Activated CD4-positive, alpha-beta T cell treated with anti-CD3 and anti-CD28 coated beads for 36 hours (primary cell): ENCODE measurements around the gene ZYG11A. TPM values are rescaled to one million over a fixed set of nuclear protein-coding genes. Genes with fewer than 3 reads are reported as not detected.

ENCODE experiments used
- ATAC-seq: fragments of 200-7000 bp; cut with Tn5 transposase; one replicate; pipeline ENCODE4 v1.10.0; 2021; ENCODE audit warnings: mild to moderate bottlenecking, moderate library complexity
- CTCF ChIA-PET: fragments of 350-600 bp; sonication (Branson Sonifier 250); formaldehyde crosslinking; loops from one replicate; lab custom pipeline; 2021; ENCODE audit warnings: antibody characterized with exemption; lab: Charles Lee
- POLR2A ChIA-PET: fragments of 350-600 bp; sonication (Branson Sonifier 250); formaldehyde crosslinking; loops from one replicate; lab custom pipeline; 2021; ENCODE audit warnings: antibody characterized with exemption, inconsistent platforms; lab: Charles Lee
- DNase-seq: peaks from one replicate; pipeline ENCODE4 v3.0.0-alpha.2; 2020
- H3K27ac Mint-ChIP-seq: one replicate; pipeline ENCODE4 v1.8.0; 2021; ENCODE audit warnings: mixed read lengths
- H3K27me3 Mint-ChIP-seq: one replicate; pipeline ENCODE4 v1.8.0; 2021; ENCODE audit warnings: mixed read lengths
- H3K36me3 Mint-ChIP-seq: one replicate; pipeline ENCODE4 v1.8.0; 2021; ENCODE audit warnings: low read depth, mixed read lengths
- H3K4me1 Mint-ChIP-seq: one replicate; pipeline ENCODE4 v1.8.0; 2021; ENCODE audit warnings: mixed read lengths
- H3K4me3 Mint-ChIP-seq: one replicate; pipeline ENCODE4 v1.8.0; 2021; ENCODE audit warnings: mild to moderate bottlenecking, moderate library complexity, mixed read lengths
- H3K9me3 Mint-ChIP-seq: one replicate; pipeline ENCODE4 v1.8.0; 2021; ENCODE audit warnings: low read depth, mixed read lengths
- intact Hi-C, 2 experiments: fragments of 100-400 bp; cut with DNase I in 1 of 2; cut with micrococcal nuclease in 1 of 2; formaldehyde crosslinking; loops; one replicate each; pipeline versions ENCODE4 v1.14.2 to v1.15.1; 2022 to 2024; cut with DNase I, micrococcal nuclease
- total RNA-seq, 2 experiments: library from RNA; stranded (reverse); gene quantifications; one replicate each; pipeline ENCODE4 v1.2.3, GENCODE V29; 2021

Gene ZYG11A
- total RNA-seq, 2 experiments from 2014 or later, result 0.11 to 0.25 TPM

- DNase-seq (no peak), ATAC-seq (no peak)
- CTCF ChIA-PET, result interaction anchor here (0.5 to 0.8 kb wide), 3 partner anchors 191 to 307 kb away, joined by 3 to 5 read pairs (median 3); no protein-coding TSS in a partner anchor
- POLR2A ChIA-PET, result no interaction called here
- Mint-ChIP-seq H3K9me3 (no peaks in the 10 kb centered on the region), H3K4me3 (no peak overlapping the region), H3K4me1 (no peaks in the 10 kb centered on the region), H3K27me3 (peaks cover 3% of the 10 kb centered on the region), H3K36me3 (no peaks in the 10 kb centered on the region), H3K27ac (no peak overlapping the region)
- intact Hi-C loops, result no loop called here
These were observed 34.3 kb downstream of the ZYG11A start for GRCh38 chr1:52876843-52877242.

- Mint-ChIP-seq H3K4me1 (no peaks in the 10 kb centered on the region), H3K4me3 (no peak overlapping the region), H3K36me3 (no peaks in the 10 kb centered on the region), H3K27ac (no peak overlapping the region), H3K27me3 (peaks cover 3% of the 10 kb centered on the region), H3K9me3 (no peaks in the 10 kb centered on the region)
- intact Hi-C loops, result no loop called here
- ChIA-PET POLR2A (no interaction called here), CTCF (no interaction called here)
- DNase-seq, result no peak
- no peak for ATAC-seq
These were observed 35.0 kb downstream of the ZYG11A start for GRCh38 chr1:52877554-52877953.

- POLR2A ChIA-PET, result interaction anchor here (0.5 kb wide), 1 partner anchor 42 kb away, joined by 4 read pairs; no protein-coding TSS in a partner anchor
- Mint-ChIP-seq H3K27me3 (no peaks in the 10 kb centered on the region), H3K4me1 (no peaks in the 10 kb centered on the region), H3K4me3 (no peak overlapping the region), H3K36me3 (no peaks in the 10 kb centered on the region), H3K27ac (no peak overlapping the region), H3K9me3 (no peaks in the 10 kb centered on the region)
- intact Hi-C loops, result no loop called here
- no peak for ATAC-seq
- DNase-seq, result no peak
- CTCF ChIA-PET, result no interaction called here
These were observed 37.6 kb downstream of the ZYG11A start for GRCh38 chr1:52880206-52880605.

GRCh38 chr1:52887483-52887882 is 44.9 kb downstream of the ZYG11A start:
- intact Hi-C loops, result no loop called here
- Mint-ChIP-seq H3K36me3 (no peaks in the 10 kb centered on the region), H3K27ac (no peak overlapping the region), H3K4me1 (no peaks in the 10 kb centered on the region), H3K4me3 (no peak overlapping the region), H3K27me3 (no peaks in the 10 kb centered on the region), H3K9me3 (no peaks in the 10 kb centered on the region)
- CTCF ChIA-PET, result interaction anchor here (0.9 to 1.3 kb wide), 3 partner anchors 18 to 181 kb away, joined by 3 to 4 read pairs (median 4); no protein-coding TSS in a partner anchor
- POLR2A ChIA-PET, result no interaction called here
- no peak for DNase-seq
- ATAC-seq, result no peak

GRCh38 chr1:52892424-52893215 is 50.1 kb downstream of the ZYG11A start:
- DNase-seq (no peak), ATAC-seq (no peak)
- Mint-ChIP-seq H3K4me3 (no peak overlapping the region), H3K36me3 (peaks cover 6% of the 10 kb centered on the region), H3K4me1 (no peaks in the 10 kb centered on the region), H3K27me3 (no peaks in the 10 kb centered on the region), H3K27ac (no peak overlapping the region), H3K9me3 (no peaks in the 10 kb centered on the region)
- ChIA-PET CTCF (no interaction called here), POLR2A (interaction anchor here (0.7 kb wide), 1 partner anchor 278 kb away, joined by 8 read pairs; no protein-coding TSS in a partner anchor)
- intact Hi-C loops, result no loop called here

- Mint-ChIP-seq H3K4me3 (no peak overlapping the region), H3K4me1 (no peaks in the 10 kb centered on the region), H3K9me3 (no peaks in the 10 kb centered on the region), H3K36me3 (peaks cover 8% of the 10 kb centered on the region), H3K27me3 (no peaks in the 10 kb centered on the region), H3K27ac (no peak overlapping the region)
- CTCF ChIA-PET, result interaction anchor here (0.5 to 1.4 kb wide), 2 partner anchors 42 to 180 kb away, joined by 3 read pairs; no protein-coding TSS in a partner anchor
- intact Hi-C loops, result no loop called here
- DNase-seq (no peak), ATAC-seq (no peak)
- POLR2A ChIA-PET, result no interaction called here
These were observed 56.9 kb downstream of the ZYG11A start for GRCh38 chr1:52899445-52899894.

- no peaks in the 10 kb centered on the region for H3K27me3 Mint-ChIP-seq
- no peak for DNase-seq
- POLR2A ChIA-PET, result no interaction called here
- H3K36me3 Mint-ChIP-seq, result peaks cover 5% of the 10 kb centered on the region
- H3K27ac Mint-ChIP-seq, result no peak overlapping the region
- no peaks in the 10 kb centered on the region for H3K4me1 Mint-ChIP-seq
- intact Hi-C loops, result no loop called here
- ATAC-seq, result no peak
- CTCF ChIA-PET, result interaction anchor here (0.6 kb wide), 1 partner anchor 37 kb away, joined by 3 read pairs; no protein-coding TSS in a partner anchor
- H3K9me3 Mint-ChIP-seq, result no peaks in the 10 kb centered on the region
- no peak overlapping the region for H3K4me3 Mint-ChIP-seq
These were observed 57.8 kb downstream of the ZYG11A start for GRCh38 chr1:52900402-52900801.

GRCh38 chr1:52901384-52901783 is 58.8 kb downstream of the ZYG11A start:
- DNase-seq (no peak), ATAC-seq (no peak)
- H3K4me1 Mint-ChIP-seq, result no peaks in the 10 kb centered on the region
- ChIA-PET POLR2A (no interaction called here), CTCF (interaction anchor here (0.5 to 1.5 kb wide), 5 partner anchors 19 to 482 kb away, joined by 3 to 7 read pairs (median 3); partner anchors contain the start of gene ZYG11A)
- H3K27me3 Mint-ChIP-seq, result no peaks in the 10 kb centered on the region
- no peak overlapping the region for H3K27ac Mint-ChIP-seq
- no peak overlapping the region for H3K4me3 Mint-ChIP-seq
- no peaks in the 10 kb centered on the region for H3K9me3 Mint-ChIP-seq
- intact Hi-C loops, result no loop called here
- peaks cover 4% of the 10 kb centered on the region for H3K36me3 Mint-ChIP-seq

GRCh38 chr1:52904208-52904926 is 61.8 kb downstream of the ZYG11A start:
- Mint-ChIP-seq H3K36me3 (no peaks in the 10 kb centered on the region), H3K4me1 (no peaks in the 10 kb centered on the region), H3K27me3 (no peaks in the 10 kb centered on the region), H3K9me3 (no peaks in the 10 kb centered on the region), H3K27ac (no peak overlapping the region), H3K4me3 (no peak overlapping the region)
- ChIA-PET POLR2A (no interaction called here), CTCF (interaction anchor here (0.5 to 0.9 kb wide), 4 partner anchors 11 to 272 kb away, joined by 3 to 5 read pairs (median 3); no protein-coding TSS in a partner anchor)
- no peak for ATAC-seq
- intact Hi-C loops, result no loop called here
- DNase-seq, result no peak

- POLR2A ChIA-PET, result no interaction called here
- peaks cover 4% of the 10 kb centered on the region for H3K36me3 Mint-ChIP-seq
- H3K4me1 Mint-ChIP-seq, result no peaks in the 10 kb centered on the region
- peak; percentile 88 for ATAC-seq
- H3K27ac Mint-ChIP-seq, result no peak overlapping the region
- H3K27me3 Mint-ChIP-seq, result no peaks in the 10 kb centered on the region
- intact Hi-C loops, result loop anchor here (1.0 to 5.0 kb wide), 2 partner anchors 277 kb away; no protein-coding TSS in a partner anchor
- peak; percentile 68 for DNase-seq
- no peak overlapping the region for H3K4me3 Mint-ChIP-seq
- CTCF ChIA-PET, result interaction anchor here (0.5 to 1.1 kb wide), 9 partner anchors 12 to 772 kb away, joined by 3 to 5 read pairs (median 3); no protein-coding TSS in a partner anchor
- no peaks in the 10 kb centered on the region for H3K9me3 Mint-ChIP-seq
These were observed 62.6 kb downstream of the ZYG11A start for GRCh38 chr1:52904927-52905698.
